Left ventricle myocardium inferior (tissue), 1 donor: ENCODE results near the gene SGSM2. TPM values are rescaled to one million over a fixed set of nuclear protein-coding genes. Genes with fewer than 3 reads are reported as not detected.

Source experiments
- DNase-seq: peaks from one replicate; pipeline ENCODE4 v3.0.0-alpha.2; 2020
- H3K27ac ChIP-seq: fragments of 200-600 bp; replicated peaks from 2 replicates; pipeline ENCODE4 v1.8.0; 2021
- H3K27me3 ChIP-seq: fragments of 200-600 bp; 2 replicates; pipeline ENCODE4 v1.8.0; 2021; ENCODE audit warnings: low read depth
- H3K36me3 ChIP-seq: fragments of 200-600 bp; 2 replicates; pipeline ENCODE4 v1.8.0; 2021
- H3K4me1 ChIP-seq: fragments of 200-600 bp; 2 replicates; pipeline ENCODE4 v1.8.0; 2021
- H3K4me3 ChIP-seq: fragments of 200-600 bp; 2 replicates; pipeline ENCODE4 v1.8.0; 2021; ENCODE audit warnings: mild to moderate bottlenecking, moderate library complexity
- H3K9me3 ChIP-seq: fragments of 200-600 bp; replicated peaks from 2 replicates; pipeline ENCODE4 v1.8.0; 2021
- intact Hi-C: fragments of 100-400 bp; cut with micrococcal nuclease; formaldehyde crosslinking; loops from one replicate; pipeline ENCODE4 v1.11.0; 2022
- total RNA-seq: library from RNA; stranded (reverse); fragmentation: NEBNext Ultra II Directional; extraction: Animal tissue kit (Norgen Biotek cat#: 25700); gene quantifications from one replicate; pipeline ENCODE4 v1.2.1, GENCODE V29; 2021
- TF ChIP-seq, protein P1 (sequence below): fragments of 200-600 bp; IDR thresholded peaks from 2 replicates; pipeline ENCODE4 v1.8.0; 2021; ENCODE audit warnings: antibody characterized with exemption, mild to moderate bottlenecking, borderline replicate concordance
- donor health status: DM: no; HTN: yes; CAD: no; lungs with severe emphysema.

SGSM2 gene
- total RNA-seq, 1 donor from 2014 or later, result 24.5 TPM

DNA sequence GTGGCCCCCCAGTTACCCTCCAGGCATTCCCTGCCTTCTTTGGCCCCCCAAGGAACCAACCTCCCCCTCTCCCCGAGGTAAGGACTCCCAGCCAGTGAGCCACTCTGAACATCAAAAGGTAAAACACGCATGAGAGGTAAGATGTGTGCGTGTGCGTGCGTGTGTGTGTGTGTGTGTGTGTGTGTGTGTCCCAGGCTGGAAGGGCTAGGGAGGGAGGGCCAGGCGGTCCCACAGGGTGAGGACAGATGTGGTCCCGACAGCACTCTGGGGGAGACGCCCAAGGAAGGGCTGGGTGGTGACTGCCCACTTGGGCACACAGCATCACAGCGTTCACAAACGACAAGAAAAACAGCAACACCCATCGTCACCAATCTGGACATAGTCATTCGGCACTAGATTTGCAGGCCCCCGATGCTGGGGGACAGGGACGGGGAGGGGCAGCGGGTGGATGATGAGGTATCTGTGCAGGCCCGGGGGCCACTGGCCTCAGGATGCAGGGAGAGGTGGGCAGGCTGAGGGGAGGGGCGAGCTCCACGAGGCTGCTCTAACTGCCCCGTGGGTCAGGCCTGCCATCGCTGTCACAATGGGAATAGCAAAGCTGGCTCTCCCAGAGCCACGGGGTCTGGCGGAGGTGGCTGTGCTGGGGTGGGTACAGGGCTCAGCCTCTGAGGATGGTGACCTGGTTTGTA, 47.3 kb downstream of the SGSM2 start:
- Histone ChIP-seq H3K36me3 (peaks cover 47% of the 10 kb centered on the region), H3K4me3 (no peak overlapping the region), H3K4me1 (peaks cover 27% of the 10 kb centered on the region), H3K9me3 (no peaks in the 10 kb centered on the region), H3K27me3 (no peaks in the 10 kb centered on the region), H3K27ac (no peak overlapping the region)
- intact Hi-C loops, result no loop called here
- TF ChIP-seq, protein P1, sequence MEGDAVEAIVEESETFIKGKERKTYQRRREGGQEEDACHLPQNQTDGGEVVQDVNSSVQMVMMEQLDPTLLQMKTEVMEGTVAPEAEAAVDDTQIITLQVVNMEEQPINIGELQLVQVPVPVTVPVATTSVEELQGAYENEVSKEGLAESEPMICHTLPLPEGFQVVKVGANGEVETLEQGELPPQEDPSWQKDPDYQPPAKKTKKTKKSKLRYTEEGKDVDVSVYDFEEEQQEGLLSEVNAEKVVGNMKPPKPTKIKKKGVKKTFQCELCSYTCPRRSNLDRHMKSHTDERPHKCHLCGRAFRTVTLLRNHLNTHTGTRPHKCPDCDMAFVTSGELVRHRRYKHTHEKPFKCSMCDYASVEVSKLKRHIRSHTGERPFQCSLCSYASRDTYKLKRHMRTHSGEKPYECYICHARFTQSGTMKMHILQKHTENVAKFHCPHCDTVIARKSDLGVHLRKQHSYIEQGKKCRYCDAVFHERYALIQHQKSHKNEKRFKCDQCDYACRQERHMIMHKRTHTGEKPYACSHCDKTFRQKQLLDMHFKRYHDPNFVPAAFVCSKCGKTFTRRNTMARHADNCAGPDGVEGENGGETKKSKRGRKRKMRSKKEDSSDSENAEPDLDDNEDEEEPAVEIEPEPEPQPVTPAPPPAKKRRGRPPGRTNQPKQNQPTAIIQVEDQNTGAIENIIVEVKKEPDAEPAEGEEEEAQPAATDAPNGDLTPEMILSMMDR, result no peak
- DNase-seq, result no peak

DNA sequence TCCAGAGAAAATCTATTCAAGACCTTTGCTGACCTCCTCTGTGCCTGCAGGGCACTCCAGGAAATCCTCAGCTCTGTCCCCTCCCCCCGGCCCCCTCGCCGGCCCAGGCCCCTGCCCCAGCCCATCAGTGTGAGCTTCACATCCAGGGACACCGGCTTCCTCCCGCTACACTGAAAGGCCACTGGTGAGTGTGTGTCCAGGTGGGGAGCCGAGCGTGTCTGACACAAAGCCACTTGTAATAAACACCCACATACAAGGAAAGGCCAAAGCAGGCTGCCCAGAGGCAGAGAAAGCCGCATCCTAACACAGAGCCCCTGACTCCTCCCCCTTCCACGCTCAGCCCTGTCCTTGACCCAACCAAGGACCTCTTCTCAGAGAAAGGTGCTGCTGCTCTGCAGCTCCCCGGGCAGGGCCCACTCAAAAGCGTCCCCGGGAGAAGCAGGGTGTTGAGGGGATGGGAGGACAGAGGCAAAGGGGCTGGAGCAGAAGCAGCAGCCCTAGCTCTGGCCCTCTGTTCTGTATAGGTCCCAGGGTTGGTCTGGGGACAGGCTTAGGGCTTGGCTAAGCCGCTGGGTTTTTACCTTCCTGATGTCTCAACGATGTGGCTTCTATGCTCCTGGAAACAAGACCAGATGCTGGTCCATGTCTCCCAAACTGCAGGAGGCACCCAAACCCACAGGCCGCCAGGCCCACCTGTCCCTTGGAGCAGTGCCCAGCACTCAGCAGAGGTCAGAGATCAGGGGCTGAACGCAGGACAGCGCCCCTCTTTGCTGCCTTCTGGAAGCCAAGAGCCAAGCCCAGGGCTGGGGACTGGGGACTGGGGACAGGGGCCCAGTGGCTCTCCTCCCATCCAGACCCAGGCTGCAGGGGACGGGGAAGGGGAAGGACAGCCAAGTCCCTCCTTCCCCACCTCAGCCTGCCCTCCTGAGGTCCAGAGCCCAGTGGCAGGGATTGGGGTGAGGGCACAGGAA, 48.2 kb downstream of the SGSM2 start:
- Histone ChIP-seq H3K4me1 (peaks cover 37% of the 10 kb centered on the region), H3K27me3 (no peaks in the 10 kb centered on the region), H3K9me3 (no peaks in the 10 kb centered on the region), H3K4me3 (no peak overlapping the region), H3K36me3 (peaks cover 37% of the 10 kb centered on the region), H3K27ac (no peak overlapping the region)
- TF ChIP-seq, protein P1, result no peak
- intact Hi-C loops, result no loop called here
- no peak for DNase-seq

GRCh38 chr17:2386400-2387085, 49.2 kb downstream of the SGSM2 start:
- Histone ChIP-seq H3K4me3 (no peak overlapping the region), H3K36me3 (peaks cover 27% of the 10 kb centered on the region), H3K4me1 (peaks cover 47% of the 10 kb centered on the region), H3K9me3 (no peaks in the 10 kb centered on the region), H3K27me3 (no peaks in the 10 kb centered on the region), H3K27ac (no peak overlapping the region)
- TF ChIP-seq, protein P1, result no peak
- no peak for DNase-seq
- intact Hi-C loops, result no loop called here

GRCh38 chr17:2387086-2388019, 50.1 kb downstream of the SGSM2 start:
- no peak for DNase-seq
- H3K36me3 ChIP-seq, result peaks cover 26% of the 10 kb centered on the region
- H3K4me3 ChIP-seq, result no peak overlapping the region
- H3K27me3 ChIP-seq, result no peaks in the 10 kb centered on the region
- H3K27ac ChIP-seq, result no peak overlapping the region
- TF ChIP-seq, protein P1, result no peak
- intact Hi-C loops, result no loop called here
- H3K4me1 ChIP-seq, result peaks cover 55% of the 10 kb centered on the region
- H3K9me3 ChIP-seq, result no peaks in the 10 kb centered on the region
